Kidney (tissue), 14 donors: Measurements from ENCODE around the gene ALK. TPM values are rescaled to one million over a fixed set of nuclear protein-coding genes. Genes with fewer than 3 reads are reported as not detected.

Experiments used
- DNase-seq, 5 donors: peaks; one replicate each; pipeline ENCODE4 v3.0.0-alpha.2; 2013 to 2020
- FAIRE-seq: peaks from 2 replicates; lab custom pipeline; 2012; peaks lifted over from hg19 to GRCh38; lab: Jason Lieb, UNC
- H3K27ac ChIP-seq, 2 donors: one replicate each; pipeline ENCODE4 v1.7.0; 2013; ENCODE audit warnings: low read depth in 2 of 2, low read length in 2 of 2, inconsistent platforms in 1 of 2
- H3K27me3 ChIP-seq: one replicate; pipeline ENCODE4 v1.7.1; 2013; ENCODE audit warnings: low read length, inconsistent platforms; ENCODE audit not compliant: control insufficient read depth, insufficient read depth
- H3K36me3 ChIP-seq, 3 donors: one replicate each; pipeline versions ENCODE4 v1.7.0 to v1.7.1; 2013; ENCODE audit warnings: low read length in 3 of 3, control low read depth in 1 of 3, inconsistent platforms in 1 of 3; ENCODE audit not compliant: insufficient read depth in 3 of 3, control insufficient read depth in 2 of 3
- H3K4me1 ChIP-seq, 3 donors: one replicate each; pipeline versions ENCODE4 v1.7.0 to v1.7.1; 2013; ENCODE audit warnings: low read length in 3 of 3, inconsistent platforms in 1 of 3, low read depth in 1 of 3; ENCODE audit not compliant: control insufficient read depth in 2 of 3, insufficient read depth in 2 of 3
- H3K4me3 ChIP-seq, 3 donors: one replicate each; pipeline versions ENCODE4 v1.7.0 to v1.8.1; 2013; ENCODE audit warnings: low read length in 3 of 3, control low read depth in 1 of 3, inconsistent platforms in 1 of 3
- H3K9ac ChIP-seq, 3 donors: one replicate each; pipeline versions ENCODE4 v1.7.0 to v1.7.1; 2013; ENCODE audit warnings: low read length in 3 of 3, control low read depth in 1 of 3, inconsistent platforms in 1 of 3
- H3K9me3 ChIP-seq, 3 donors: one replicate each; pipeline versions ENCODE4 v1.7.0 to v1.7.1; 2013; ENCODE audit warnings: low read length in 3 of 3, control low read depth in 1 of 3, inconsistent platforms in 1 of 3; ENCODE audit not compliant: control insufficient read depth in 2 of 3, insufficient read depth in 1 of 3
- CTCF ChIP-seq: IDR thresholded peaks from 3 replicates; pipeline ENCODE4 v1.5.1; 2012; ENCODE audit warnings: mild to moderate bottlenecking, moderate library complexity, borderline replicate concordance; ENCODE audit not compliant: insufficient read depth; ENCODE audit errors: extremely low read depth
- intact Hi-C: fragments of 100-400 bp; cut with DNase I; formaldehyde crosslinking; loops from one replicate; pipeline ENCODE4 v1.11.1; 2022
- polyA plus RNA-seq: library from polyadenylated mRNA; stranded (reverse); fragments of 350-450 nt; fragmentation: Illumina TruSeq; extraction: RNeasy Lipid Tissue Mini Kit (QIAGEN cat#74804); gene quantifications from one replicate; pipeline ENCODE4 v1.2.3, GENCODE V29; 2014; ENCODE audit warnings: low read depth, low replicate concordance; ENCODE audit not compliant: insufficient read depth
- total RNA-seq: library from RNA; stranded (reverse); fragmentation: NEBNext Ultra II Directional; extraction: Animal tissue kit (Norgen Biotek cat#: 25700); gene quantifications from one replicate; pipeline ENCODE4 v1.2.1, GENCODE V29; 2021
- donor health status: control.
- donor health status: control.
- donor health status: control.
- donor health status: control.
- donor health status: control.
- donor health status: DM: yes; HTN: yes; CAD: no.
- donor health status: Normal renal cell carcinoma (clear cell type).

Gene ALK
- total and polyA plus RNA-seq, 2 donors from 2014 or later: 0.13 TPM; not detected in 1

GRCh38 chr2:29218071-29218470, 703.3 kb downstream of the ALK start:
- H3K9ac ChIP-seq: no peak overlapping the region
- H3K4me1 ChIP-seq: no peaks in the 10 kb centered on the region
- intact Hi-C loops: no loop called here
- FAIRE-seq (no peak), DNase-seq (peak in 1 of 5 donors; percentile 9)
- no peak overlapping the region for H3K4me3 ChIP-seq
- TF ChIP-seq CTCF: no peak
- H3K9me3 ChIP-seq: no peaks in the 10 kb centered on the region
- H3K27ac ChIP-seq: no peak overlapping the region
- H3K27me3 ChIP-seq: no peaks in the 10 kb centered on the region
- H3K36me3 ChIP-seq: no peaks in the 10 kb centered on the region

- no peak overlapping the region for H3K9ac ChIP-seq
- TF ChIP-seq CTCF: no peak
- FAIRE-seq (no peak), DNase-seq (peak in 1 of 5 donors; percentile 7)
- H3K4me3 ChIP-seq: no peak overlapping the region
- H3K4me1 ChIP-seq: no peaks in the 10 kb centered on the region
- intact Hi-C loops: no loop called here
- no peak overlapping the region for H3K27ac ChIP-seq
- H3K27me3 ChIP-seq: no peaks in the 10 kb centered on the region
- no peaks in the 10 kb centered on the region for H3K9me3 ChIP-seq
- H3K36me3 ChIP-seq: no peaks in the 10 kb centered on the region
These were observed 704.8 kb downstream of the ALK start for GRCh38 chr2:29216609-29216909.

- Histone ChIP-seq H3K9ac (no peak overlapping the region), H3K27ac (no peak overlapping the region), H3K36me3 (no peaks in the 10 kb centered on the region), H3K4me3 (no peak overlapping the region), H3K9me3 (no peaks in the 10 kb centered on the region), H3K27me3 (no peaks in the 10 kb centered on the region), H3K4me1 (no peaks in the 10 kb centered on the region)
- DNase-seq: peak in 2 of 5 donors; percentile 4 to 19
- no peak for TF ChIP-seq CTCF
- no peak for FAIRE-seq
- intact Hi-C loops: no loop called here
These were observed 705.4 kb downstream of the ALK start for GRCh38 chr2:29215739-29216608.
